GM19238 (cell line): Measurements from ENCODE around the gene NPC1L1.

Experiments
- DNase-seq: peaks from one replicate; pipeline ENCODE4 v3.0.0; 2011; ENCODE audit warnings: low spot score; ENCODE audit not compliant: insufficient read length

NPC1L1 gene

GRCh38 chr7:44477063-44477830, 63.9 kb downstream of the NPC1L1 start:
- peak; percentile 21 for DNase-seq

GRCh38 chr7:44476313-44476712, 64.8 kb downstream of the NPC1L1 start:
- DNase-seq = no peak

- DNase-seq = no peak
Measured at GRCh38 chr7:44473295-44473694, 67.8 kb downstream of the NPC1L1 start.

GRCh38 chr7:44472843-44473242, 68.3 kb downstream of the NPC1L1 start:
- DNase-seq = no peak

GRCh38 chr7:44471850-44472249, 69.3 kb downstream of the NPC1L1 start:
- DNase-seq = no peak

- DNase-seq = no peak
Measured at GRCh38 chr7:44471436-44471835, 69.7 kb downstream of the NPC1L1 start.

GRCh38 chr7:44470628-44471245, 70.4 kb downstream of the NPC1L1 start:
- no peak for DNase-seq

- no peak for DNase-seq
Measured at GRCh38 chr7:44470135-44470479, 71.0 kb downstream of the NPC1L1 start.

- DNase-seq = no peak
Measured at GRCh38 chr7:44469461-44470134, 71.5 kb downstream of the NPC1L1 start.

GRCh38 chr7:44467217-44467548, 73.9 kb downstream of the NPC1L1 start:
- no peak for DNase-seq

- no peak for DNase-seq
Measured at GRCh38 chr7:44466300-44467216, 74.6 kb downstream of the NPC1L1 start.

- no peak for DNase-seq
Measured at GRCh38 chr7:44465490-44465889, 75.6 kb downstream of the NPC1L1 start.

- no peak for DNase-seq
Measured at GRCh38 chr7:44463169-44463808, 77.8 kb downstream of the NPC1L1 start.
